ENCODE measurements around the gene GLTPD2.

DNA sequence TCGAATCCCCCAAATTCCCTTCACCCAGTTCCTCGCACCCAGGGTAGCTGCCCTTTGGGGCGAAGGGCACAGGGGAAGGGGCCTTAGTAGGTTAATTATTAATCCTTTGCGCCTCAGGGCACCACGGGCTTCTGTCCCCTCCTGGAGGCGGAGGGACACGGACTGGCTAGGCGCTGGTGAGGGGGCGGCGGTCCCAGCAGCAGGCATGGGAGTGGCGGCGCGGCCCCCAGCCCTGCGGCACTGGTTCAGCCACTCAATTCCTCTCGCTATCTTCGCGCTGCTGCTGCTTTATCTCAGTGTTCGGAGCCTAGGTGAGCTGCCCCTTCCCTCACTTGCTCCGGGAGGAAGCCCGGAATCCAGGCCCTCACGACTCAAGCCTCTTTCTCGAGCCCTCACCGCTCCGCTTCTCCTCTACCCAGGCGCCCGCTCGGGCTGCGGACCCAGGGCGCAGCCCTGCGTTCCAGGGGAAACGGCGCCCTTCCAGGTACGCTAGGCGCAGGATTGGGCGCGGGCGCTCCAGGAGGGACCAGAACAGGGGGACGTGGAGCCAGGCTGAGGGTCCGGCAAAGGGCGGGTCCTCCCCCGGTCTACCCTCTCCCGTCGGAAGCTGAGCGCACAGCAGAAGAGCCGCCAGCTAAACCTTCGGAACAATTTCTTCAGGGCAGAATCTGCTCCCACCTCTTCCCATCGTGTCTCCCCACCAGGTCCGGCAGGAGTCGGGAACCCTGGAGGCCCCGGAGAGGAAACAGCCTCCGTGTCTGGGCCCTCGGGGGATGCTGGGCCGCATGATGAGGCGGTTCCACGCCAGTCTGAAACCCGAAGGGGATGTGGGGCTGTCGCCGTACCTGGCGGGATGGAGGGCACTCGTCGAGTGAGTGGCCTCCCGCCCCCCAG is at the start of gene GLTPD2:
- TF ChIP-seq, protein P1, sequence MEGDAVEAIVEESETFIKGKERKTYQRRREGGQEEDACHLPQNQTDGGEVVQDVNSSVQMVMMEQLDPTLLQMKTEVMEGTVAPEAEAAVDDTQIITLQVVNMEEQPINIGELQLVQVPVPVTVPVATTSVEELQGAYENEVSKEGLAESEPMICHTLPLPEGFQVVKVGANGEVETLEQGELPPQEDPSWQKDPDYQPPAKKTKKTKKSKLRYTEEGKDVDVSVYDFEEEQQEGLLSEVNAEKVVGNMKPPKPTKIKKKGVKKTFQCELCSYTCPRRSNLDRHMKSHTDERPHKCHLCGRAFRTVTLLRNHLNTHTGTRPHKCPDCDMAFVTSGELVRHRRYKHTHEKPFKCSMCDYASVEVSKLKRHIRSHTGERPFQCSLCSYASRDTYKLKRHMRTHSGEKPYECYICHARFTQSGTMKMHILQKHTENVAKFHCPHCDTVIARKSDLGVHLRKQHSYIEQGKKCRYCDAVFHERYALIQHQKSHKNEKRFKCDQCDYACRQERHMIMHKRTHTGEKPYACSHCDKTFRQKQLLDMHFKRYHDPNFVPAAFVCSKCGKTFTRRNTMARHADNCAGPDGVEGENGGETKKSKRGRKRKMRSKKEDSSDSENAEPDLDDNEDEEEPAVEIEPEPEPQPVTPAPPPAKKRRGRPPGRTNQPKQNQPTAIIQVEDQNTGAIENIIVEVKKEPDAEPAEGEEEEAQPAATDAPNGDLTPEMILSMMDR (IDR thresholded peaks at IDR 0.05; ENCODE audit: low read depth, low read length) = no peak
- TF ChIP-seq EZH2phosphoT487 (IDR thresholded peaks at IDR 0.05; ENCODE audit: low read depth) = no peak

Data from OCI-LY3 (cell line).